Endothelial cell of umbilical vein (primary cell): ENCODE measurements around the gene TGFA. TPM values are rescaled to one million over a fixed set of nuclear protein-coding genes. Genes with fewer than 3 reads are reported as not detected.

ENCODE experiments used
- BruUV-seq: library from RNA; stranded (reverse); fragments of 400-500 nt; replicated peaks from 2 replicates; lab custom pipeline; 2021; lab: Mats Ljungman, UMichigan
- CTCF ChIA-PET: fragments of 300-600, 350-600 bp; sonication (Branson Sonifier 250); formaldehyde crosslinking; loops from one replicate; lab custom pipeline; 2021; ENCODE audit warnings: antibody characterized with exemption, inconsistent platforms; lab: Charles Lee
- POLR2A ChIA-PET: fragments of 300-600, 350-600 bp; sonication (Branson Sonifier 250); formaldehyde crosslinking; loops from one replicate; lab custom pipeline; 2021; ENCODE audit warnings: antibody characterized with exemption, inconsistent platforms; lab: Charles Lee
- DNase-seq: peaks from one replicate; pipeline ENCODE4 v3.0.0-alpha.2; 2011; ENCODE audit warnings: low read depth, low spot score
- FAIRE-seq: peaks from 2 replicates; lab custom pipeline; 2011; peaks lifted over from hg19 to GRCh38; lab: Jason Lieb, UNC
- H2AFZ ChIP-seq: 2 replicates; pipeline ENCODE4 v1.6.0; 2012; ENCODE audit warnings: low read depth, low read length, control low read depth, inconsistent platforms
- H3K27ac ChIP-seq: 2 replicates; pipeline ENCODE4 v1.5.1; 2011; ENCODE audit warnings: low read depth, mild to moderate bottlenecking, control low read depth, low read length, moderate library complexity; ENCODE audit not compliant: insufficient read depth
- H3K27me3 ChIP-seq, 2 experiments: 2 replicates each; pipeline versions ENCODE4 v1.6.0 to v1.6.1; 2011; ENCODE audit warnings: low read length in 2 of 2, mixed read lengths in 1 of 2; ENCODE audit not compliant: control insufficient read depth in 2 of 2, insufficient read depth in 2 of 2
- H3K36me3 ChIP-seq, 2 experiments: 2 replicates in 1 of 2; 3 replicates in 1 of 2; pipeline ENCODE4 v1.5.1; 2011; ENCODE audit warnings: low read length in 2 of 2, mild to moderate bottlenecking in 1 of 2, moderate library complexity in 1 of 2; ENCODE audit not compliant: control insufficient read depth in 2 of 2, insufficient read depth in 2 of 2; ENCODE audit errors: extremely low read depth in 1 of 2
- H3K4me1 ChIP-seq: 3 replicates; pipeline ENCODE4 v1.5.1; 2011; ENCODE audit warnings: mild to moderate bottlenecking, low read length; ENCODE audit not compliant: control insufficient read depth, insufficient read depth; ENCODE audit errors: extremely low read depth
- H3K4me2 ChIP-seq: 2 replicates; pipeline ENCODE4 v1.6.1; 2011; ENCODE audit warnings: low read length, control low read depth, mixed read lengths; ENCODE audit not compliant: insufficient read depth
- H3K4me3 ChIP-seq, 3 experiments: fragments of 200-600 bp in 1 of 3; sonication (generic), shearing (Covaris generic) in 1 of 3; replicated peaks in 1 of 3; 2 replicates each; pipeline ENCODE4 v1.5.1; 2011 to 2016; ENCODE audit warnings: control low read depth in 3 of 3, low read length in 3 of 3, mild to moderate bottlenecking in 2 of 3, inconsistent platforms in 1 of 3, low read depth in 1 of 3, moderate library complexity in 1 of 3; ENCODE audit not compliant: insufficient read depth in 1 of 3
- H3K79me2 ChIP-seq: 2 replicates; pipeline ENCODE4 v1.6.0; 2012; ENCODE audit warnings: low read length, inconsistent platforms; ENCODE audit not compliant: control insufficient read depth, insufficient read depth
- H3K9ac ChIP-seq: replicated peaks from 2 replicates; pipeline ENCODE3; 2011; ENCODE audit warnings: low read length, control low read depth; ENCODE audit not compliant: insufficient read depth; ENCODE audit errors: extremely low read depth
- H3K9me1 ChIP-seq: replicated peaks from 3 replicates; pipeline ENCODE4 v1.6.0; 2011; ENCODE audit warnings: mild to moderate bottlenecking, low read length; ENCODE audit not compliant: control insufficient read depth, insufficient read depth; ENCODE audit errors: extremely low read depth
- H3K9me3 ChIP-seq: replicated peaks from 2 replicates; pipeline ENCODE4 v1.5.1; 2012; ENCODE audit warnings: low read length, inconsistent platforms; ENCODE audit not compliant: control insufficient read depth, insufficient read depth
- H4K20me1 ChIP-seq: replicated peaks from 2 replicates; pipeline ENCODE3; 2011; ENCODE audit warnings: mild to moderate bottlenecking, low read length; ENCODE audit not compliant: control insufficient read depth, insufficient read depth; ENCODE audit errors: extremely low read depth
- EZH2 ChIP-seq: IDR thresholded peaks from 2 replicates; pipeline ENCODE4 v1.6.1; 2012; ENCODE audit warnings: borderline replicate concordance, low read depth, mild to moderate bottlenecking, moderate library complexity, low read length, inconsistent platforms; ENCODE audit not compliant: severe bottlenecking
- FOS ChIP-seq: IDR thresholded peaks from 2 replicates; pipeline ENCODE4 v1.6.1; 2011; ENCODE audit warnings: mild to moderate bottlenecking, low read length, moderate library complexity, borderline replicate concordance; ENCODE audit not compliant: insufficient read depth
- GATA2 ChIP-seq: IDR thresholded peaks from 2 replicates; pipeline ENCODE4 v1.7.0; 2011; ENCODE audit warnings: low read depth, mild to moderate bottlenecking, moderate library complexity, mixed read lengths, low read length; ENCODE audit not compliant: insufficient read length, insufficient read depth
- JUN ChIP-seq: IDR thresholded peaks from 2 replicates; pipeline ENCODE4 v1.6.1; 2011; ENCODE audit warnings: borderline replicate concordance, low read depth; ENCODE audit not compliant: insufficient read length, insufficient read depth
- MYC ChIP-seq: IDR thresholded peaks from one replicate; pipeline ENCODE4 v1.6.1; 2011; ENCODE audit warnings: mild to moderate bottlenecking, low read depth, low read length
- POLR2A ChIP-seq: IDR thresholded peaks from 2 replicates; pipeline ENCODE4 v1.6.1; 2012; ENCODE audit warnings: low read depth, mild to moderate bottlenecking, control low read depth, low read length
- POLR2AphosphoS5 ChIP-seq: IDR thresholded peaks from 2 replicates; pipeline ENCODE4 v1.6.1; 2012; ENCODE audit warnings: low read depth, mild to moderate bottlenecking, control low read depth, low read length, moderate library complexity; ENCODE audit not compliant: insufficient read depth
- dilution Hi-C: fragments of 300-500 bp; cut with MboI; formaldehyde crosslinking; loops from one replicate; pipeline ENCODE4 v1.15.0; 2019; ENCODE audit warnings: low sequenced_read_pairs; ENCODE audit not compliant: extremely low pct_ligation_motif_present
- intact Hi-C: fragments of 100-400 bp; cut with micrococcal nuclease; formaldehyde crosslinking; loops from one replicate; pipeline ENCODE4 v1.10.0; 2022
- polyA plus RNA-seq, 4 experiments: library from polyadenylated mRNA; depleted of rRNA in 3 of 4; stranded (reverse) in 3 of 4; unstranded in 1 of 4; fragments of >200 nt; gene quantifications; 2 replicates each; pipeline versions ENCODE4 v1.2.1 to v1.2.3, GENCODE V29; 2011 to 2012; ENCODE audit warnings: missing spikeins in 1 of 4
- total RNA-seq: library from RNA; stranded (reverse); gene quantifications from 2 replicates; pipeline ENCODE4 v1.2.3, GENCODE V29; 2021
- TF ChIP-seq, protein P1 (sequence below), 2 donors: IDR thresholded peaks; 1 replicate in 1 of 2; 2 replicates in 1 of 2; pipeline ENCODE4 v1.5.1; 2011; ENCODE audit warnings: low read length in 2 of 2, mild to moderate bottlenecking in 2 of 2, moderate library complexity in 2 of 2, control low read depth in 1 of 2, inconsistent platforms in 1 of 2, low read depth in 1 of 2; ENCODE audit not compliant: insufficient read depth in 1 of 2; ENCODE audit errors: extremely low read depth in 1 of 2
- TF ChIP-seq, protein P2 (sequence below): IDR thresholded peaks from 2 replicates; pipeline ENCODE4 v1.6.1; 2011; ENCODE audit not compliant: insufficient read depth, insufficient read length

The TGFA gene
- total and polyA plus RNA-seq, 2 donors (not counting 3 experiments of a cell fraction or from before 2014, with no cell fraction given): 0.22 to 0.32 TPM

DNA sequence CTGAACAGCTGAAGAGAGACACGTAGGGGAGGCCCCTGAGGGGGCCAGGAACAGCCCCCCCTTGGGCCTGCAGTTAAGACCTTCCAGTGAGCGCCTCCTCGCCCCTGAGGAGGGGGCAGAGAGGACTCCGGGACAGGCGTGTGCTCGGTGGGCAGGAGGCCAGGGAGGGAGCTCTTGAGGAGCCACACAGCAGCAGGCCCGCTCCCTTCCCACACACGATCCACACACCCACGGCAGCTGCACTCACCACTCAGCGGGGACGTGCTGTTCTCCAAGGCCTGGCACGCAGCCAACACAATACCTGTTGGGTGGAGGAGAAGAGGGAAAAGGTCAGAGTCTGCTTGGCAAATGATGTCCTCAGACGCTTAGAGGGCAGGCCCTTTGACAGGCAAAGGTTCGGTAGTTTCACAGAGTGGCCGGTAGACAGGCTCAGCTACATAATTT is 39.0 kb downstream of the TGFA start:
- no peak for DNase-seq
- Histone ChIP-seq H3K9me1 (no peaks in the 10 kb centered on the region), H3K36me3 (no peaks in the 10 kb centered on the region), H3K4me3 (no peak overlapping the region), H3K4me1 (no peaks in the 10 kb centered on the region), H3K27ac (no peak overlapping the region), H3K9me3 (no peaks in the 10 kb centered on the region), H2AFZ (no peak overlapping the region), H3K79me2 (no peaks in the 10 kb centered on the region), H3K4me2 (no peak overlapping the region), H4K20me1 (no peaks in the 10 kb centered on the region), H3K27me3 (no peaks in the 10 kb centered on the region), H3K9ac (no peak overlapping the region)
- no TSS peak for BruUV-seq
- CTCF ChIA-PET: interaction anchor here (2.0 kb wide), 1 partner anchor 103 kb away, joined by 8 read pairs; no protein-coding TSS in a partner anchor
- POLR2A ChIA-PET: no interaction called here
- TF ChIP-seq POLR2A (no peak), JUN (no peak), MYC (no peak), EZH2 (no peak), GATA2 (no peak), POLR2AphosphoS5 (no peak), FOS (no peak)
- TF ChIP-seq, protein P1, sequence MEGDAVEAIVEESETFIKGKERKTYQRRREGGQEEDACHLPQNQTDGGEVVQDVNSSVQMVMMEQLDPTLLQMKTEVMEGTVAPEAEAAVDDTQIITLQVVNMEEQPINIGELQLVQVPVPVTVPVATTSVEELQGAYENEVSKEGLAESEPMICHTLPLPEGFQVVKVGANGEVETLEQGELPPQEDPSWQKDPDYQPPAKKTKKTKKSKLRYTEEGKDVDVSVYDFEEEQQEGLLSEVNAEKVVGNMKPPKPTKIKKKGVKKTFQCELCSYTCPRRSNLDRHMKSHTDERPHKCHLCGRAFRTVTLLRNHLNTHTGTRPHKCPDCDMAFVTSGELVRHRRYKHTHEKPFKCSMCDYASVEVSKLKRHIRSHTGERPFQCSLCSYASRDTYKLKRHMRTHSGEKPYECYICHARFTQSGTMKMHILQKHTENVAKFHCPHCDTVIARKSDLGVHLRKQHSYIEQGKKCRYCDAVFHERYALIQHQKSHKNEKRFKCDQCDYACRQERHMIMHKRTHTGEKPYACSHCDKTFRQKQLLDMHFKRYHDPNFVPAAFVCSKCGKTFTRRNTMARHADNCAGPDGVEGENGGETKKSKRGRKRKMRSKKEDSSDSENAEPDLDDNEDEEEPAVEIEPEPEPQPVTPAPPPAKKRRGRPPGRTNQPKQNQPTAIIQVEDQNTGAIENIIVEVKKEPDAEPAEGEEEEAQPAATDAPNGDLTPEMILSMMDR (IDR thresholded peaks at IDR 0.05; ENCODE audit: extremely low read depth in 1 of 2, insufficient read depth in 1 of 2, low read depth in 1 of 2, low read length in 2 of 2): no peak
- TF ChIP-seq, protein P2, sequence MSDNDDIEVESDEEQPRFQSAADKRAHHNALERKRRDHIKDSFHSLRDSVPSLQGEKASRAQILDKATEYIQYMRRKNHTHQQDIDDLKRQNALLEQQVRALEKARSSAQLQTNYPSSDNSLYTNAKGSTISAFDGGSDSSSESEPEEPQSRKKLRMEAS: no peak
- dilution Hi-C loops (no loop called here), intact Hi-C loops (no loop called here)
- FAIRE-seq: no peak
